Hepatocyte (in vitro differentiated cells): ENCODE data around the gene SCRT2. TPM values are rescaled to one million over a fixed set of nuclear protein-coding genes. Genes with fewer than 3 reads are reported as not detected.

Experiments
- DNase-seq: peaks from one replicate; pipeline ENCODE4 v3.0.0-alpha.2; 2016; ENCODE audit warnings: low spot score
- H2AFZ ChIP-seq: fragments of 200-600 bp; sonication (generic); 2 replicates; pipeline ENCODE4 v1.6.0; 2016; ENCODE audit warnings: antibody characterized with exemption, mild to moderate bottlenecking
- H3K27ac ChIP-seq: fragments of 200-600 bp; sonication (generic); 2 replicates; pipeline ENCODE4 v1.5.1; 2016; ENCODE audit warnings: mild to moderate bottlenecking
- H3K27me3 ChIP-seq: fragments of 200-600 bp; sonication (generic); 2 replicates; pipeline ENCODE4 v1.6.1; 2016
- H3K36me3 ChIP-seq: fragments of 200-600 bp; sonication (generic); replicated peaks from 2 replicates; pipeline ENCODE4 v1.5.1; 2016; ENCODE audit warnings: low read depth; ENCODE audit not compliant: insufficient read depth
- H3K4me1 ChIP-seq: fragments of 200-600 bp; sonication (generic); 2 replicates; pipeline ENCODE4 v1.5.1; 2016; ENCODE audit warnings: mild to moderate bottlenecking, moderate library complexity; ENCODE audit not compliant: insufficient read depth
- H3K4me2 ChIP-seq: fragments of 200-600 bp; sonication (generic); 2 replicates; pipeline ENCODE4 v1.6.0; 2016
- H3K4me3 ChIP-seq: fragments of 200-600 bp; sonication (generic); 2 replicates; pipeline ENCODE4 v1.5.1; 2016; ENCODE audit warnings: mild to moderate bottlenecking
- H3K79me2 ChIP-seq: fragments of 200-600 bp; sonication (generic); 2 replicates; pipeline ENCODE4 v1.6.0; 2017; ENCODE audit warnings: mild to moderate bottlenecking
- H3K9me2 ChIP-seq: fragments of 200-600 bp; sonication (generic); replicated peaks from 2 replicates; pipeline ENCODE4 v1.6.0; 2017; ENCODE audit warnings: mild to moderate bottlenecking; ENCODE audit not compliant: insufficient read depth
- H3K9me3 ChIP-seq: fragments of 200-600 bp; sonication (generic); 2 replicates; pipeline ENCODE4 v1.5.1; 2016; ENCODE audit warnings: low read depth, mild to moderate bottlenecking
- H4K20me1 ChIP-seq: fragments of 200-600 bp; sonication (generic); 2 replicates; pipeline ENCODE4 v1.6.0; 2016; ENCODE audit warnings: mild to moderate bottlenecking; ENCODE audit not compliant: insufficient read depth, poor library complexity, severe bottlenecking
- EZH2 ChIP-seq: fragments of 200-600 bp; sonication (generic); IDR thresholded peaks from 2 replicates; pipeline ENCODE4 v1.6.1; 2016; ENCODE audit warnings: antibody characterized with exemption, mild to moderate bottlenecking, borderline replicate concordance
- EZH2phosphoT487 ChIP-seq: fragments of 200-600 bp; sonication (generic); IDR thresholded peaks from one replicate; pipeline ENCODE4 v1.6.1; 2018; ENCODE audit warnings: antibody characterized with exemption, mild to moderate bottlenecking, low read depth, moderate library complexity; ENCODE audit not compliant: unreplicated experiment, severe bottlenecking
- WGBS: methylation state at CpG from one replicate; pipeline ENCODE4 v1.1.6; 2016; ENCODE audit warnings: low lambda C conversion rate; ENCODE audit errors: missing lambda C conversion rate; 5-methylcytosine and 5-hydroxymethylcytosine counted together
- polyA plus RNA-seq: library from polyadenylated mRNA; unstranded; fragments of >200 nt; fragmentation: Nextera tagmentation; extraction: Ambion mirVana; gene quantifications from 2 replicates; pipeline ENCODE4 v1.2.1, GENCODE V29; 2016
- total RNA-seq: library from RNA; depleted of rRNA; stranded (reverse); fragments of >200 nt; gene quantifications from 2 replicates; pipeline ENCODE4 v1.2.3, GENCODE V29; 2014
- TF ChIP-seq, protein P1 (sequence below): fragments of 200-600 bp; sonication (generic); IDR thresholded peaks from 2 replicates; pipeline ENCODE4 v1.5.1; 2016; ENCODE audit warnings: antibody characterized with exemption, mild to moderate bottlenecking; ENCODE audit not compliant: poor library complexity

SCRT2 gene
- total and polyA plus RNA-seq, 2 experiments from 2014 or later, result not detected

DNA sequence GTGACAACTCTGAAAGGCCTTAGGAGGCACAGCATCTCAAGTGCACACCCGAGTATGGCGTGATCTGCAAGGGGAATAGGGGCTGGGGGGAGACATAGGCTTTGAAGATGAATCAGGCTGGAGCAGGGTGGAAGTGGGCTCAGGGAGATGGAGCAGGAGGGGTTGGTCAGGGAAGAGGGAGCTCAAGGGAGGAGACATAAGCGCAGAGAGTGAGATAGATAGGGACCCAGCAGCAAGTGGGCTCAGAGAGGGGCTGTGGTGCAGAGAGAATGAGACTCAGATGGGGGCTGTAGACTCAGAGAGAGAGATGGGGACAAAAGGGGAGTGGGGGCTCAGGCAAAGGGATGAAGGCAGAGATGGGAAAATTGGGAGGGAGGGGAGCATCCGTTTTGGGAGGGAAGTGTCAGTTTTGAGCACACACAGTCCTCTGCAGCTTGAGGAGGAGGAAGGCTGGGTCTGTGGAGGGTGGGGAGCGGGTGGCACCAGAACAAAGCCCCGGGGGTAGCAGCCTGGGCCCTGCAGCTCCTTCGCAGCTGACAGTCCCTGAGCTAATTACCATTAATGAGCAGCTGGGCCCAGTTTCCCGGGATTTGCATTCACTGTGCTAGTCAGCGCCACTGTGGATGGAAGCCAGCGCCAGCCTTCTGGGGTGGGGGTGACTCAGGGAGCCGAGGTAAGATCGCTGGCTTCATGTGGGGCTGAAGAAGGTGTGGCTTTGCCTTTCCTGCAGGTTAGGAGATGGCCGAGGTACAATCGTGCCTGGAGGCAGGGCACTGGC, 41.3 kb downstream of the SCRT2 start:
- no peak for DNase-seq
- Histone ChIP-seq H3K4me2 (no peak overlapping the region), H3K4me1 (no peaks in the 10 kb centered on the region), H3K27me3 (no peaks in the 10 kb centered on the region), H3K9me2 (no peaks in the 10 kb centered on the region), H3K4me3 (no peak overlapping the region), H3K36me3 (no peaks in the 10 kb centered on the region), H3K79me2 (no peaks in the 10 kb centered on the region), H4K20me1 (no peaks in the 10 kb centered on the region), H2AFZ (no peak overlapping the region), H3K9me3 (no peaks in the 10 kb centered on the region), H3K27ac (no peak overlapping the region)
- TF ChIP-seq EZH2 (no peak), EZH2phosphoT487 (no peak)
- TF ChIP-seq, protein P1, sequence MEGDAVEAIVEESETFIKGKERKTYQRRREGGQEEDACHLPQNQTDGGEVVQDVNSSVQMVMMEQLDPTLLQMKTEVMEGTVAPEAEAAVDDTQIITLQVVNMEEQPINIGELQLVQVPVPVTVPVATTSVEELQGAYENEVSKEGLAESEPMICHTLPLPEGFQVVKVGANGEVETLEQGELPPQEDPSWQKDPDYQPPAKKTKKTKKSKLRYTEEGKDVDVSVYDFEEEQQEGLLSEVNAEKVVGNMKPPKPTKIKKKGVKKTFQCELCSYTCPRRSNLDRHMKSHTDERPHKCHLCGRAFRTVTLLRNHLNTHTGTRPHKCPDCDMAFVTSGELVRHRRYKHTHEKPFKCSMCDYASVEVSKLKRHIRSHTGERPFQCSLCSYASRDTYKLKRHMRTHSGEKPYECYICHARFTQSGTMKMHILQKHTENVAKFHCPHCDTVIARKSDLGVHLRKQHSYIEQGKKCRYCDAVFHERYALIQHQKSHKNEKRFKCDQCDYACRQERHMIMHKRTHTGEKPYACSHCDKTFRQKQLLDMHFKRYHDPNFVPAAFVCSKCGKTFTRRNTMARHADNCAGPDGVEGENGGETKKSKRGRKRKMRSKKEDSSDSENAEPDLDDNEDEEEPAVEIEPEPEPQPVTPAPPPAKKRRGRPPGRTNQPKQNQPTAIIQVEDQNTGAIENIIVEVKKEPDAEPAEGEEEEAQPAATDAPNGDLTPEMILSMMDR, result no peak
- WGBS, result 55% methylated on average over 14 of the region's 14 CpGs

- H3K4me2 ChIP-seq, result no peak overlapping the region
- H3K36me3 ChIP-seq, result no peaks in the 10 kb centered on the region
- TF ChIP-seq, protein P1, result no peak
- TF ChIP-seq EZH2 (no peak), EZH2phosphoT487 (no peak)
- H3K79me2 ChIP-seq, result no peaks in the 10 kb centered on the region
- H3K9me2 ChIP-seq, result no peaks in the 10 kb centered on the region
- no peaks in the 10 kb centered on the region for H4K20me1 ChIP-seq
- no peak for DNase-seq
- H3K4me3 ChIP-seq, result no peak overlapping the region
- H3K4me1 ChIP-seq, result no peaks in the 10 kb centered on the region
- no peak overlapping the region for H2AFZ ChIP-seq
- peaks cover 2% of the 10 kb centered on the region for H3K27me3 ChIP-seq
- 65% methylated on average over 1 of the region's 1 CpG for WGBS
- H3K9me3 ChIP-seq, result no peaks in the 10 kb centered on the region
- H3K27ac ChIP-seq, result no peak overlapping the region
Measured at GRCh38 chr20:631101-631500, 44.5 kb downstream of the SCRT2 start.

- peaks cover 2% of the 10 kb centered on the region for H3K27me3 ChIP-seq
- 77% methylated on average over 2 of the region's 2 CpGs for WGBS
- H3K4me1 ChIP-seq, result no peaks in the 10 kb centered on the region
- TF ChIP-seq EZH2 (no peak), EZH2phosphoT487 (no peak)
- TF ChIP-seq, protein P1, result no peak
- H4K20me1 ChIP-seq, result no peaks in the 10 kb centered on the region
- no peak overlapping the region for H3K4me3 ChIP-seq
- H3K9me2 ChIP-seq, result no peaks in the 10 kb centered on the region
- H3K79me2 ChIP-seq, result no peaks in the 10 kb centered on the region
- H3K9me3 ChIP-seq, result no peaks in the 10 kb centered on the region
- no peak overlapping the region for H3K4me2 ChIP-seq
- no peak for DNase-seq
- H2AFZ ChIP-seq, result no peak overlapping the region
- no peaks in the 10 kb centered on the region for H3K36me3 ChIP-seq
- no peak overlapping the region for H3K27ac ChIP-seq
Measured at GRCh38 chr20:626579-626978, 49.0 kb downstream of the SCRT2 start.
